ENCODE results near the gene LYPD3. TPM values are rescaled to one million over a fixed set of nuclear protein-coding genes. Genes with fewer than 3 reads are reported as not detected.

Gene LYPD3
- total and polyA plus RNA-seq, 9 donors = 0.39 to 13.9 (median 0.86) TPM

DNA sequence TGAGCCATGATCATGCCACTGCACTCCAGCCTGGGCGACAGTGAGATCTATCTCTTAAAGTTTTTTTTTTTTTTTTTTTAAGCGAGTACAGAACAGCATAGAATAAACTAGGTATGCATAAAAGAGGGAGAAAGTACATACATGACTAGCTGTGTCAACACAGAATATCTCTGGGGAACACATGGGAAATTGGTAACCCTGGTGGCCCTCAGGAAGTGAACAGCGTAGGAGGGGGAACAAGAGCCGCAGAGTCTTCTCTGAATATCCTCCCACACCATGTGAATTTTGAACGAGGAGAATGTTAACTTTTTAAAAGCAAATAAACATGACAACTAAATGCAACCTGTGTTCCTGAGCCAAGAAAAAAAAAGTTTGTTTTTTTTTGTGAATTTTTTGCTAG is 23.9 kb upstream of the LYPD3 start:
- Histone ChIP-seq H3K4me3 (ENCODE audit: low read length) (no peak overlapping the region), H3K9me3 (replicated peaks; ENCODE audit: control insufficient read depth, low read depth, low read length) (no peaks in the 10 kb centered on the region), H3K27me3 (ENCODE audit: control insufficient read depth, insufficient read depth, low read length) (no peaks in the 10 kb centered on the region), H3K27ac (ENCODE audit: low read length) (no peak overlapping the region), H3K4me1 (ENCODE audit: control insufficient read depth, insufficient read depth, low read length) (no peaks in the 10 kb centered on the region), H3K36me3 (ENCODE audit: control insufficient read depth, insufficient read depth, low read length) (peaks cover 2% of the 10 kb centered on the region)
- DNase-seq = peak; percentile 39
- WGBS (ENCODE audit: insufficient coverage) = no CpG with 5 or more reads among the region's 5 CpGs

DNA sequence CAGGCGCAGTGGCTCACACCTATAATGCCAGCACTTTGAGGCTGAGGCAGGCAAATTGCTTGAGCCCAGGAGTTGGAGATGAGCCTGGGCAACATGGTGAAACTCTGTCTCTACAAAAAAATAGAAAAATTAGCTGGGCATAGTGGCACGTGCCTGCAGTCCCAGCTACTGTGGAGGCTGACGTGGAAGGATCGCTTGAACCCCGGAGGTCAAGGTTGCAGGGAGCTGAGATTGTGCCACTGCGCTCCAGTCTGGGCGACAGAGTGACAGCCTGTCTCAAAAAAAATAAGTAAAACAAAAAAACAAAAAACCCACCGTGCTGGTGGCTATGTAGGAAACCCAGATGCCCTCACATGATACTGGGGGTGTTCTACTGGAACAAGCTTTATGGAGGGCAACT is 22.8 kb upstream of the LYPD3 start:
- H3K36me3 ChIP-seq (ENCODE audit: control insufficient read depth, insufficient read depth, low read length) = no peaks in the 10 kb centered on the region
- DNase-seq = no peak
- 97% methylated on average over 3 of the region's 8 CpGs for WGBS (ENCODE audit: insufficient coverage)
- H3K27me3 ChIP-seq (ENCODE audit: control insufficient read depth, insufficient read depth, low read length) = no peaks in the 10 kb centered on the region
- no peak overlapping the region for H3K4me3 ChIP-seq (ENCODE audit: low read length)
- no peaks in the 10 kb centered on the region for H3K9me3 ChIP-seq (replicated peaks; ENCODE audit: control insufficient read depth, low read depth, low read length)
- H3K27ac ChIP-seq (ENCODE audit: low read length) = no peak overlapping the region
- H3K4me1 ChIP-seq (ENCODE audit: control insufficient read depth, insufficient read depth, low read length) = no peaks in the 10 kb centered on the region

DNA sequence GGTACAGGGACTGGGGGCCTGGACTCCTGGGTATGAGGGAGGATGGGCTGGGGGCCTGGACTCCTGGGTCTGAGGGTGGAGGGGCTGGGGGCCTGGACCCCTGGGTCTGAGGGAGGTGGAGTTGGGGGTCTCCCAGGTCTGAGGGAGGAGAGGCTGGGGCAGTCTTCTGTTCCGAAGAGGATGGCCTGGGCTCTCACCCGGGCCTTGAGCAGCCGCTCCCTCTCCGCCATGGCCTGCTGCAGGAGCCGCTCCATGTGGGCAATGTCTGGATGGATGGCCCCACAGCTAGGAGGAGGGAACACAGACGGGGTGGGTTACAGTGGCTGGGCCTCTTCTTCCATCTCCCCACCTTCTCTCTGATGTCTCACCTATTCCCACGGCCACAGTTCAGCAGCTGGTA is 21.0 kb upstream of the LYPD3 start:
- H3K4me3 ChIP-seq (ENCODE audit: low read length) = no peak overlapping the region
- no peaks in the 10 kb centered on the region for H3K9me3 ChIP-seq (replicated peaks; ENCODE audit: control insufficient read depth, low read depth, low read length)
- DNase-seq = no peak

DNA sequence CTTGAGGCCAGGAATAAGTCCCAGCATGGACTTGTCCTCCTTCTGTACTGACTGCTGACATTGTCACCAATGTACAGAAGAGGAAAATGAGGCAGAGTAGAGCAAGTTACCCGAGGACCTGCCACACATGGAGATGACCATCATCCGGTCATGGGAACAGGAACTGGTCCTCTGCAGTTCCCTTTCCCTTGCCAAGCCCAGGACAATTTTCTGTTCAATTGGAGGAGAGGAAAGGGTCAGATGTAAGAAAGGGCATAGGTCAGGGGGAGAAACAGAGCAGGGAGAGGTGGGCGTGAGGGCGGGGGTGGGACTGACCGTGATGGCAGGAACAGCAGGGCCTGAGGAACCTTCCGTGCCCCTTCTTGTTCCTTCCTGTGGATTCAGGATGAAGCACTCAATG is 20.5 kb upstream of the LYPD3 start:
- 74% methylated on average over 6 of the region's 6 CpGs for WGBS (ENCODE audit: insufficient coverage)
- no peaks in the 10 kb centered on the region for H3K36me3 ChIP-seq (ENCODE audit: control insufficient read depth, insufficient read depth, low read length)
- no peak for DNase-seq
- no peak overlapping the region for H3K27ac ChIP-seq (ENCODE audit: low read length)
- no peaks in the 10 kb centered on the region for H3K27me3 ChIP-seq (ENCODE audit: control insufficient read depth, insufficient read depth, low read length)
- no peak overlapping the region for H3K4me3 ChIP-seq (ENCODE audit: low read length)
- no peaks in the 10 kb centered on the region for H3K4me1 ChIP-seq (ENCODE audit: control insufficient read depth, insufficient read depth, low read length)
- H3K9me3 ChIP-seq (replicated peaks; ENCODE audit: control insufficient read depth, low read depth, low read length) = no peaks in the 10 kb centered on the region

More for the DNA sequence above, 21.0 kb upstream of the LYPD3 start:
- H3K27me3 ChIP-seq (ENCODE audit: control insufficient read depth, insufficient read depth, low read length) = no peaks in the 10 kb centered on the region
- H3K36me3 ChIP-seq (ENCODE audit: control insufficient read depth, insufficient read depth, low read length) = no peaks in the 10 kb centered on the region
- WGBS (ENCODE audit: insufficient coverage) = 85% methylated on average over 5 of the region's 7 CpGs
- H3K27ac ChIP-seq (ENCODE audit: low read length) = no peak overlapping the region
- no peaks in the 10 kb centered on the region for H3K4me1 ChIP-seq (ENCODE audit: control insufficient read depth, insufficient read depth, low read length)

DNA sequence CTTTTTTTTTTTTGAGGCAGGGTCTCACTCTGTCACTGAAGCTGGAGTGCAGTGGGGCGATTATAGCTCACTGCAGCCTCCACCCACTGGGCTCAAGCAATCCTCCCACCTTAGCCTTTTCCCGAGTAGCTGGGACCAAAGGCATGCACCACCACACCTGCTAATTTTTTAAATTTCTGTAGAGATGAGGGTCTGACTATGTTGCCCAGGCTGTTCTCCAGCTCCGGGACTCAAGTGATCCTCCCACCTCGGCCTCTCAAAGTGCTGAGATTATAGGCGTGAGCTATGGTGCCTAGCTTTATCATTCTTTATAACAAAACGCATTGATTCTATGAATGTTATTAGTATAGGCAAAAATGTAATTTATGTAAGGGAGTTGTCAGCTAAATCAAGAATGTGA is 17.9 kb upstream of the LYPD3 start:
- no peaks in the 10 kb centered on the region for H3K4me1 ChIP-seq (ENCODE audit: control insufficient read depth, insufficient read depth, low read length)
- H3K27ac ChIP-seq (ENCODE audit: low read length) = no peak overlapping the region
- H3K4me3 ChIP-seq (ENCODE audit: low read length) = no peak overlapping the region
- H3K9me3 ChIP-seq (replicated peaks; ENCODE audit: control insufficient read depth, low read depth, low read length) = no peaks in the 10 kb centered on the region
- H3K36me3 ChIP-seq (ENCODE audit: control insufficient read depth, insufficient read depth, low read length) = no peaks in the 10 kb centered on the region
- no peaks in the 10 kb centered on the region for H3K27me3 ChIP-seq (ENCODE audit: control insufficient read depth, insufficient read depth, low read length)
- WGBS (ENCODE audit: insufficient coverage) = no CpG with 5 or more reads among the region's 6 CpGs
- no peak for DNase-seq

DNA sequence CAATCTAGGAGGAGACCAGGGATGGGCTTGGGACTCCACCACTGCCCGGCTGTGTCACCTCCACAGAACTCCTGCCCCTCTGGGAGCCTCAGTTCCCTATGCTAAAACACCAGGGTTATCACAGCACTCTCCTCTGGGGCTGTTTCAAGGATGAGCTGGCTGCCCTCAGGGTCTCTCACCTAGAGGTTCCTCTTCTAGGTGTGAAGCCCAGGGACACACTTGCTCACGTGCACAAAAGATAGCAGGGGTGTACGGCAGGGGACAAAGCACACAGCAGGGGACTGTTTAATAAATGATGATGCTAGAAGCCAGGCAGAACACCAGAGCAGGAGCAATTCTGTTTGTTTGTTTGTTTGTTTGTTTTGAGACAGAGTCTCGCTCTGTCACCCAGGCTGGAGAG is 16.8 kb upstream of the LYPD3 start:
- DNase-seq = no peak
- no peaks in the 10 kb centered on the region for H3K4me1 ChIP-seq (ENCODE audit: control insufficient read depth, insufficient read depth, low read length)
- H3K36me3 ChIP-seq (ENCODE audit: control insufficient read depth, insufficient read depth, low read length) = peaks cover 4% of the 10 kb centered on the region
- H3K9me3 ChIP-seq (replicated peaks; ENCODE audit: control insufficient read depth, low read depth, low read length) = no peaks in the 10 kb centered on the region
- H3K27me3 ChIP-seq (ENCODE audit: control insufficient read depth, insufficient read depth, low read length) = no peaks in the 10 kb centered on the region
- H3K27ac ChIP-seq (ENCODE audit: low read length) = no peak overlapping the region
- H3K4me3 ChIP-seq (ENCODE audit: low read length) = no peak overlapping the region
- 53% methylated on average over 3 of the region's 4 CpGs for WGBS (ENCODE audit: insufficient coverage)

DNA sequence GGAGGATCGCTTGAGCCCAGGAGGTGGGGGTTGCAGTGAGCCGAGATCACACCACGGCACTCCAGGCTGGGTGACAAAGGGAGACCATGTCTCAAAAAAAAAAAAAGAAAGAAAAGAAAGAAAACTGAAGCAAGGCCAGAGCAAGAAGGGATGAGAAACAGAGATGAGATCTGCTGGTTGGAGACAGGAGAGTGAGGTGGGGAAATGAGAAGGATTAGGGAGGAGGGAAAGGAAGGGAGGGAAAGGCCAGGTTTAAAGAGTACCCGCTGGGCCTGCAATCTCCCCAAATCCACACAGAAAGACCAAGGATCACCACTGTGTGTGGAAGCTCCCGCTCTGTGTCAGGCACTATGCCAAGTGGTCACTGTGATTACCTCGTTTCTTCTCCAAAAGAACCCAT is 16.3 kb upstream of the LYPD3 start:
- Histone ChIP-seq H3K4me1 (ENCODE audit: control insufficient read depth, insufficient read depth, low read length) (no peaks in the 10 kb centered on the region), H3K27me3 (ENCODE audit: control insufficient read depth, insufficient read depth, low read length) (no peaks in the 10 kb centered on the region), H3K27ac (ENCODE audit: low read length) (no peak overlapping the region), H3K36me3 (ENCODE audit: control insufficient read depth, insufficient read depth, low read length) (peaks cover 4% of the 10 kb centered on the region), H3K4me3 (ENCODE audit: low read length) (no peak overlapping the region), H3K9me3 (replicated peaks; ENCODE audit: control insufficient read depth, low read depth, low read length) (no peaks in the 10 kb centered on the region)
- no peak for DNase-seq
- 61% methylated on average over 3 of the region's 6 CpGs for WGBS (ENCODE audit: insufficient coverage)

DNA sequence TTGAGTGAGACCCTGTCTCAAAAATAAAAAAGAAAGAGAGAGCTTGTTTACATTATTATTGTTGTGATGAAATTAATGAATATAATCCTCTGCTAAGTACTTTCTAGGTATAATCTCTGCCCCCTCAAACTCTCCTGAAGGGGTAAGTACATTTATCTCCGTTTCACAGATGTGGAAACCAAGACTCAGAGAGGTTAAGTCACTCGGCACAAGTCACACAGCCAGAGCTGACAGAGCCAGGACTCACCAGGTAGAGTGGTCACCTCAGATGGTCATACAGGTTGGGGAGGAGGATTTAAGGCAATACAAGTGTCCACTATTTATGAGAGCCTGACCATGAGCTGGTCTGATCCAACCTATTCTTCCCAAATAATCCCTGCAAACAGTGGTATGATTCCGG is 15.2 kb upstream of the LYPD3 start:
- H3K9me3 ChIP-seq (replicated peaks; ENCODE audit: control insufficient read depth, low read depth, low read length) = no peaks in the 10 kb centered on the region
- peaks cover 4% of the 10 kb centered on the region for H3K36me3 ChIP-seq (ENCODE audit: control insufficient read depth, insufficient read depth, low read length)
- no peak overlapping the region for H3K4me3 ChIP-seq (ENCODE audit: low read length)
- no CpG with 5 or more reads among the region's 3 CpGs for WGBS (ENCODE audit: insufficient coverage)
- DNase-seq = no peak
- no peaks in the 10 kb centered on the region for H3K27me3 ChIP-seq (ENCODE audit: control insufficient read depth, insufficient read depth, low read length)
- no peak overlapping the region for H3K27ac ChIP-seq (ENCODE audit: low read length)
- H3K4me1 ChIP-seq (ENCODE audit: control insufficient read depth, insufficient read depth, low read length) = peaks cover 5% of the 10 kb centered on the region

DNA sequence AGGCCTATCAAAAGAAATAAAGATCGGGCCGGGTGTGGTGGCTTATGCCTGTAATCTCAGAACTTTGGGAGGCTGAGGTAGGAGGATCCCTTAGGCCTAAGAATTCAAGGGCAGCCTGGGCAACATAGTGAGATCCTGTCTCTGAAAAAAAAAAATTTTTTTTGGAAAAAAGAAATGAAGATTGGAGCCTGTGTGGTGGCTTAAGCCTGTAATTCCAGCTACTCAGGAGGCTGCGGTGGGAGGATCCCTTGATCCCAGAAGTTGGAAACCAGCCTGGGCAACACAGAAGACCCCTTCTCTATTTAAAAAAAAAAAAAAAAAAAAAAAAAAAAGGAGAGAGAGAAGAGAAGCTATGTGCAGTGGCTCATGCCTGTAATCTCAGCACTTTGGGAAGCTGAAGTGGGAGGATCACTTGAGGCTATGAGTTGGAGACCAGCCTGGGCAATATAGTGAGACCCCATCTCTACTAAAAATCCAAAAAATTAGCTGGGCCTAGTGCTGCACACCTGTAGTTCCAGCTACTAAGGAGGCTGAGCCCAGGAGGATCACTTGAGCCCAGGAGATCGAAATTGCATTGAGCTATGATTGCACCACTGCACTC is 14.7 kb upstream of the LYPD3 start:
- H3K4me3 ChIP-seq (ENCODE audit: low read length) = no peak overlapping the region
- no peaks in the 10 kb centered on the region for H3K9me3 ChIP-seq (replicated peaks; ENCODE audit: control insufficient read depth, low read depth, low read length)
- peaks cover 4% of the 10 kb centered on the region for H3K36me3 ChIP-seq (ENCODE audit: control insufficient read depth, insufficient read depth, low read length)
- H3K27ac ChIP-seq (ENCODE audit: low read length) = no peak overlapping the region
- WGBS (ENCODE audit: insufficient coverage) = 82% methylated on average over 4 of the region's 4 CpGs
- DNase-seq = no peak
- no peaks in the 10 kb centered on the region for H3K27me3 ChIP-seq (ENCODE audit: control insufficient read depth, insufficient read depth, low read length)
- H3K4me1 ChIP-seq (ENCODE audit: control insufficient read depth, insufficient read depth, low read length) = peaks cover 10% of the 10 kb centered on the region

DNA sequence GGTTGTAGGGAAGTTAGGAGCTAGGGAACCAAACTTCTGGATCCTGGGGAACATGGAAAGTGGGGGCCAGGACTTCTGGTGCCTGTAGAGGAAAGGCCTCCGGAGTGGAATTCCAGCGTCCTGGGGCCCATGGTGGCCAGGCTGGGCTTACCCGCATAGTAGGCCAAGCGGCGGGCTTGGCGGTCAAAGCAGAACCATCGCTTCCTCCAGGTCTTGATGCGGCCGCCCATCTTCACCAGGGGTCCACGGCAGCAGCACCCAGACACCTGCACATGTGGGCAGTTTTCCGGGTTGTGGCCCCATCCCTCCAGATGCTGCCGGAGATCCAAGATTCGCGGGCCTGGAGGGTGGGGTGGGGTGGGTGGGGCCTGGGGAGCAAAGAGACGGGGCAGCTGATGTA is 13.8 kb upstream of the LYPD3 start:
- Histone ChIP-seq H3K9me3 (replicated peaks; ENCODE audit: control insufficient read depth, low read depth, low read length) (no peaks in the 10 kb centered on the region), H3K4me1 (ENCODE audit: control insufficient read depth, insufficient read depth, low read length) (peaks cover 18% of the 10 kb centered on the region), H3K36me3 (ENCODE audit: control insufficient read depth, insufficient read depth, low read length) (peaks cover 4% of the 10 kb centered on the region), H3K27me3 (ENCODE audit: control insufficient read depth, insufficient read depth, low read length) (no peaks in the 10 kb centered on the region), H3K4me3 (ENCODE audit: low read length) (no peak overlapping the region), H3K27ac (ENCODE audit: low read length) (no peak overlapping the region)
- 83% methylated on average over 10 of the region's 15 CpGs for WGBS (ENCODE audit: insufficient coverage)
- DNase-seq = no peak

DNA sequence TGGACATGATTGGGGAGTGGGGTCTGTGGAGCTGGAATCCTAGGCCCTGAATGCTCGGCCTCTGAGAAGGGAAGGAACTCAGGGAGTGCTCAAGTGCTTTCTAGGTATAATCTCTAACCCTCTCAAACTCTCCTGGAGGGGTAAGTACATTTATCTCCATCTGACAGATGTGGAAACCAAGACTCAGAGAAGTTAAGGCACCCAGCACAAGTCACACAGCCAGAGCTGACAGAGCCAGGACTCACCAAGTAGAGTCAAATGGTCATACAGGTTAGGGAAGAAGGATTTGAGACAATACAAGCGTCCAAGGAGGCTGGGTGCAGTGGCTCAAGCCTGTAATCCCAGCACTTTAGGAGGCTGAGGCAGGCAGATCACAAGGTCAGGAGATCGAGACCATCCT is 12.9 kb upstream of the LYPD3 start:
- Histone ChIP-seq H3K9me3 (replicated peaks; ENCODE audit: control insufficient read depth, low read depth, low read length) (no peaks in the 10 kb centered on the region), H3K27me3 (ENCODE audit: control insufficient read depth, insufficient read depth, low read length) (no peaks in the 10 kb centered on the region), H3K4me1 (ENCODE audit: control insufficient read depth, insufficient read depth, low read length) (peaks cover 19% of the 10 kb centered on the region), H3K36me3 (ENCODE audit: control insufficient read depth, insufficient read depth, low read length) (peaks cover 4% of the 10 kb centered on the region), H3K27ac (ENCODE audit: low read length) (no peak overlapping the region), H3K4me3 (ENCODE audit: low read length) (no peak overlapping the region)
- no peak for DNase-seq
- WGBS (ENCODE audit: insufficient coverage) = 80% methylated on average over 1 of the region's 3 CpGs

Data from muscle of leg (tissue), 11 donors.